ENCODE results near the gene KCNG4.
A peak's percentile ranks its signal among the peaks of the same experiment; 100 is the strongest.
"Not testable (repeated sequence)": the region's sequence is repeated elsewhere in the genome, so short reads cannot be mapped to it uniquely, and the experiment has no call there.

The KCNG4 gene

GRCh38 chr16:84205976-84206691, 33.7 kb downstream of the KCNG4 start:
- no peak for DNase-seq (ENCODE audit: low read depth, low spot score)

- DNase-seq (ENCODE audit: low read depth, low spot score), result not testable (repeated sequence)
Observed at GRCh38 chr16:84205123-84205522, 34.7 kb downstream of the KCNG4 start.

- DNase-seq (ENCODE audit: low read depth, low spot score), result not testable (repeated sequence)
Observed at GRCh38 chr16:84204551-84204950, 35.3 kb downstream of the KCNG4 start.

- DNase-seq (ENCODE audit: low read depth, low spot score), result no peak
Observed at GRCh38 chr16:84199861-84200260, 40.0 kb downstream of the KCNG4 start.

GRCh38 chr16:84199097-84199496, 40.7 kb downstream of the KCNG4 start:
- no peak for DNase-seq (ENCODE audit: low read depth, low spot score)

- DNase-seq (ENCODE audit: low read depth, low spot score), result peak; percentile 41
Observed at GRCh38 chr16:84198401-84198800, 41.4 kb downstream of the KCNG4 start.

DNA sequence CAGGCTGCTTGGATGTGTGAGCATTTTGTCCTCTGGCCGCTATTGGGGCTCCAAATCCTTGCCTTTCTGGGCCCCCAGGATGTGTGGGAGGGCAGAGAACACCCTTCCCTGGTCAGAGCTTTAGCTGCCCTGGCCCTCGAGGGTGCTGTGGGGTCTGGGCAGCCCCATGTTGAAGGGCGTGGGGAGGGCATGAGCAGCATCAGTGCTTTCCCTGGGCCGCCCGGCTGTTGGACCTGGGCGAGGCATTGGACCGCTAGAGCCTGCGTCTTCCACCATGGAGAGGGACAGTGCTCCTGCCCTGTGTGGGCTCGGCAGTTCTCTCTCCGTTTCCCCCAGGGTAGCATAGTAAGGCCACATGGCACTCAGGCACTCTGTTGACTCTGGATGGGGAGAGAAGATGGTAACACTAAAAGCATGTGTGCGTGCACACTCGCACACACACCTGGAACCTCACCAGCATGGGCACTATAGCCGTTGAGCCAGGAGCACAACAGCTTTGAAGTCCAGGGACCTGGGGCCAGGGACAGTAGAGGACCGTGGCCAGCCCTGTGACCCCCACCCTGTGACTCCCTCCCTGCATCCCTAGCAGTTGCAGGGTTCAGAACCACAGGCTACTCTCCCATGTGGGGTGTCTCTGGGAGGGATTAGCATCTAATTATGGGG, 42.2 kb downstream of the KCNG4 start:
- no peak for DNase-seq (ENCODE audit: low read depth, low spot score)

DNA sequence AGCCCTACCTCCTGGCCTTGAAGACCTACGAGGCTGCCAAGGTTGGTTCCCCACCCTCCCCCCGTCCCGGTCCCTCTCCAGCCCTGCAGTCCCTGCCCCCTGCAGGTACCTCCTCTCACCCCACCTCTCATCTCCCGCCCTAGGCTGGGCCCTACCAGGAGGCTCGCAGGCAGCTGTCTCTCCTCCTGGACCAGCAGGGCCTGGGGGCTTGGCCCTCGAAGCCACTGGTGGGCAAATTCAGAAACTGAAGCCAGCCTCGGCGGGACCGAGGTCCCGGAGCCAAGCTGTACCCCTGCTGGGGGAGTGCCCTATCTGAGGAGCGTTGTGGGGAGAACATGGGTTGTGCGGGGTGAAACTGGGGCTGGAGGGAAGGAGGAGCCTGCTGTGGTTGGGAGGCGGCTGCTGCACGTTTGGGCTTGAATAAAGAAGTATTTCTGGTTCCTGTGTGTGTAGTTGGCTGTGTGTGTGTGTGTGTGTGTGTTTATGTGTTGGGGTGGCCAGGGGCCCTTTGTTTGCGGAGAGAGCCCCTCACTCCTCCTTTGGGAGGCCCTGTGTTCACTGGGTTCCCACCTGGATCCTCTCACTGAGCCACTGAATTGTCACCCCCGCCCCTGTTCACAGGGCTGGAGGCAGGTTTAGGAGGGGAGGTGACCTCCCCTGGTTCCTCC, 43.0 kb downstream of the KCNG4 start:
- no peak for DNase-seq (ENCODE audit: low read depth, low spot score)

- DNase-seq (ENCODE audit: low read depth, low spot score), result no peak
Observed at GRCh38 chr16:84196101-84196500, 43.7 kb downstream of the KCNG4 start.

GRCh38 chr16:84195201-84196093, 44.4 kb downstream of the KCNG4 start:
- DNase-seq (ENCODE audit: low read depth, low spot score), result no peak

GRCh38 chr16:84194470-84195200, 45.2 kb downstream of the KCNG4 start:
- no peak for DNase-seq (ENCODE audit: low read depth, low spot score)

DNA sequence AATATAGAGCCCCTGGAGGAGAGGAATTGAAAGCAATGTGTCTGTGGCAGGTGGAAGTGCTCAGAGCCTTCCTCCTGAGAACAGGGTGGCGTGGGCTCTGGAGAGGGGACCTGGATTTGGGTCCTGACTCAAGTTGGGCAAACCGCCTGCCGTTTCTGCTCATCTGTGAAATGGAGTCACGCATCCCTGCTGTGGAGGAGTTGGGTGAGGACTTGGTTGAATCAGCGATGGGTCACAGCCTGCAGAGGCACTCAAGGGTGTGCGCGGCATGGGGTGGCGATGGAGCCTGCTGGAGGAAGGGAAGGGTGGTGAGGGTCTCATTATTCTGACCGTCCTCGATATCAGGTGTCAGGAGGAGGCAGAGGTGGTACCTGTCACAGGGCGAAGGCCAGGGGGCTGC, 45.8 kb downstream of the KCNG4 start:
- no peak for DNase-seq (ENCODE audit: low read depth, low spot score)

GRCh38 chr16:84193480-84193879, 46.3 kb downstream of the KCNG4 start:
- no peak for DNase-seq (ENCODE audit: low read depth, low spot score)

GRCh38 chr16:84191466-84191865, 48.3 kb downstream of the KCNG4 start:
- DNase-seq (ENCODE audit: low read depth, low spot score), result no peak

- DNase-seq (ENCODE audit: low read depth, low spot score), result no peak
Observed at GRCh38 chr16:84190731-84191388, 49.0 kb downstream of the KCNG4 start, which contains the start of gene ADAD2. Gene ADAD2 (plus strand): TSS chr16:84191157. CDS start chr16:84191231, 74 bp downstream.

DNA sequence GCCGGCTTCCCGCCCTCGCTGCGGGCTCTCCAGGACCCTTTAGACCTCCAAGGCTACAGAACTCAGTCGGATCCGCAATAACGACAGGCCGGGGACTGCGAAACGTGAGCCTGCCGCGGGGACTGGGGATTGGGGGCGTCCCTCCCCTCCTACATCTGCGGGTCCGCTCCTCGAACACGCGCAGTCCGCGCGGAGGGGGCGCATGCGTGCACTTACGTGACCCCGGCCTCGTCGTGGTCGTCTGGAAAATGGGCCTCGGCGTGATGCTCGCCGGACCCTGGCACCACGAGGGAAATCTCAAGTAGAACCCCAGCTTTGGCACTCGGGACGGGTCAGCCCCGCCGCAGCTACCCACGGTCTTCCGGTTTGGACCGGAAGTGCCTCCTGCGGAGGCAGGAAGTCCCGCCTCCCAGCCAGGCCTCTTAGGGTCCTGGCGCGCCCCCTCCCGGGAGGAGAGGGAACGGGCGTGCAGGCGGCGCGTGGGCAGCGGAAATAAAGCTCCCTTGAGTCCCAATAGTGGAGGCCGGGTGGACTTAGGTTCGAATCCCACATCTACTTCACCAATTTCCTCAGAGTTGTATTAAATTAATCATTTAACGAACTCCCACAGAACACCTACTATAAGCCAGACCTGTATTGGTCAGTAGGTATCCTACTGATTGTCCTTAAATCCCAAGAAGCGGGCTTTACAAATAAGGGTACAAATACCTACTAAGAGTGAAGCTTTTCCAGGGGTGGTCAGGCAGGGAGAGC, 53.0 kb downstream of the KCNG4 start, which contains the start of gene TAF1C:
TAF1C (minus strand) TSS at position 373 of the 753 bp plus-strand sequence. CDS start 2,069 bp downstream, outside the sequence.
- DNase-seq (ENCODE audit: low read depth, low spot score), result peak; percentile 90

GRCh38 chr16:84184775-84185174, 55.0 kb downstream of the KCNG4 start:
- DNase-seq (ENCODE audit: low read depth, low spot score), result no peak

- DNase-seq (ENCODE audit: low read depth, low spot score), result no peak
Observed at GRCh38 chr16:84183911-84184591, 55.8 kb downstream of the KCNG4 start.

- no peak for DNase-seq (ENCODE audit: low read depth, low spot score)
Observed at GRCh38 chr16:84183572-84183875, 56.3 kb downstream of the KCNG4 start.

All from brain pericyte (primary cell).